Transverse colon (tissue), 4 donors: ENCODE data around the gene TRIM54.

Source experiments
- CTCF ChIP-seq, 5 experiments: fragments of 200-600 bp in 3 of 5; fragments of 450-650 bp in 2 of 5; sonication (generic) in 3 of 5; IDR thresholded peaks; 1 replicate in 2 of 5; 2 replicates in 3 of 5; pipeline ENCODE4 v1.5.1; 2016 to 2017; ENCODE audit warnings: antibody characterized with exemption in 5 of 5, inconsistent platforms in 3 of 5, mild to moderate bottlenecking in 2 of 5, moderate library complexity in 1 of 5
- EP300 ChIP-seq: sonication (generic); formaldehyde crosslinking; IDR thresholded peaks from one replicate; pipeline ENCODE4 v1.6.1; 2017; ENCODE audit warnings: antibody characterized with exemption, low read depth
- POLR2A ChIP-seq: fragments of 450-650 bp; IDR thresholded peaks from one replicate; pipeline ENCODE4 v1.6.1; 2016; ENCODE audit warnings: antibody characterized with exemption, mild to moderate bottlenecking, moderate library complexity
- POLR2AphosphoS5 ChIP-seq, 3 donors: sonication (generic); formaldehyde crosslinking; IDR thresholded peaks; one replicate each; pipeline ENCODE4 v1.6.1; 2016; ENCODE audit warnings: antibody characterized with exemption in 3 of 3

GRCh38 chr2:27237341-27237945 lies 44.8 kb upstream of the TRIM54 start:
- no peak for TF ChIP-seq CTCF (IDR thresholded peaks at IDR 0.05)
- no peak for TF ChIP-seq POLR2AphosphoS5 (IDR thresholded peaks at IDR 0.05)
- TF ChIP-seq POLR2A, result no peak
- TF ChIP-seq EP300, result no peak
